Tibial artery (tissue), 4 donors: ENCODE data around the gene C1orf198.

Experiments used
- DNase-seq, 2 donors: peaks; one replicate each; pipeline ENCODE4 v3.0.0-alpha.2; 2019
- H3K27ac ChIP-seq, 2 donors: fragments of 200-600 bp; sonication (generic) in 1 of 2; 1 replicate in 1 of 2; 2 replicates in 1 of 2; pipeline ENCODE4 v1.5.1; 2018 to 2019; ENCODE audit warnings: mild to moderate bottlenecking in 1 of 2
- H3K27me3 ChIP-seq, 2 donors: fragments of 200-600 bp; sonication (generic) in 1 of 2; one replicate each; pipeline versions ENCODE4 v1.5.1 to v1.6.0; 2016 to 2019
- H3K36me3 ChIP-seq, 3 donors: fragments of 200-600 bp; sonication (generic) in 2 of 3; one replicate each; pipeline ENCODE4 v1.5.1; 2016 to 2019; ENCODE audit warnings: mild to moderate bottlenecking in 2 of 3
- H3K4me1 ChIP-seq, 4 donors: fragments of 200-600 bp; sonication (generic) in 2 of 4; 1 replicate in 3 of 4; 2 replicates in 1 of 4; pipeline ENCODE4 v1.5.1; 2016 to 2019
- H3K4me3 ChIP-seq, 2 donors: fragments of 200-600 bp; sonication (generic) in 1 of 2; 1 replicate in 1 of 2; 2 replicates in 1 of 2; pipeline ENCODE4 v1.5.1; 2018 to 2019; ENCODE audit warnings: mild to moderate bottlenecking in 2 of 2
- H3K9me3 ChIP-seq, 3 donors: fragments of 200-600 bp; sonication (generic) in 1 of 3; one replicate each; pipeline ENCODE4 v1.5.1; 2016 to 2019
- CTCF ChIP-seq, 2 experiments: fragments of 200-600 bp in 1 of 2; fragments of 450-650 bp in 1 of 2; IDR thresholded peaks; one replicate each; pipeline ENCODE4 v1.5.1; 2017 to 2019; ENCODE audit warnings: antibody characterized with exemption in 2 of 2, mild to moderate bottlenecking in 1 of 2, moderate library complexity in 1 of 2
- intact Hi-C: fragments of 100-400 bp; cut with DNase I; formaldehyde crosslinking; loops from one replicate; pipeline ENCODE4 v1.15.0; 2023; ENCODE audit warnings: low total_unique reads

Gene C1orf198

GRCh38 chr1:230865062-230865817 is 3.1 kb downstream of the C1orf198 start:
- Histone ChIP-seq H3K4me1 (peaks cover 8 to 76% (median 63%) of the 10 kb centered on the region in 4 donors), H3K4me3 (peak overlapping the region; percentile 83 to 86), H3K27me3 (no peaks in the 10 kb centered on the region), H3K27ac (peak overlapping the region; percentile 89 to 97), H3K9me3 (no peaks in the 10 kb centered on the region), H3K36me3 (no peaks in the 10 kb centered on the region)
- DNase-seq, result no peak
- intact Hi-C loops, result loop anchor here (10.0 kb wide), 1 partner anchor 110 kb away; the partner anchor contains the start of genes ARV1 and TTC13
- TF ChIP-seq CTCF (IDR thresholded peaks at IDR 0.05), result no peak

GRCh38 chr1:230864441-230864840 is 3.9 kb downstream of the C1orf198 start:
- H3K9me3 ChIP-seq, result no peaks in the 10 kb centered on the region
- DNase-seq, result no peak
- peaks cover 8 to 76% (median 67%) of the 10 kb centered on the region in 4 donors for H3K4me1 ChIP-seq
- H3K27ac ChIP-seq, result peak overlapping the region; percentile 89 to 97
- peak overlapping the region; percentile 83 to 86 for H3K4me3 ChIP-seq
- intact Hi-C loops, result loop anchor here (10.0 kb wide), 1 partner anchor 110 kb away; the partner anchor contains the start of genes ARV1 and TTC13
- TF ChIP-seq CTCF (IDR thresholded peaks at IDR 0.05), result no peak
- no peaks in the 10 kb centered on the region for H3K27me3 ChIP-seq
- no peaks in the 10 kb centered on the region for H3K36me3 ChIP-seq

GRCh38 chr1:230863449-230863848 is 4.9 kb downstream of the C1orf198 start:
- intact Hi-C loops, result loop anchor here (10.0 kb wide), 1 partner anchor 111 kb away; the partner anchor contains the start of genes ARV1 and TTC13
- TF ChIP-seq CTCF (IDR thresholded peaks at IDR 0.05), result no peak
- Histone ChIP-seq H3K9me3 (no peaks in the 10 kb centered on the region), H3K27ac (peak overlapping the region; percentile 89 to 97), H3K4me1 (peaks cover 3 to 79% (median 70%) of the 10 kb centered on the region in 4 donors), H3K4me3 (no peak overlapping the region), H3K36me3 (no peaks in the 10 kb centered on the region), H3K27me3 (no peaks in the 10 kb centered on the region)
- peak in 1 of 2 donors; percentile 74 for DNase-seq

GRCh38 chr1:230861970-230862595 is 6.2 kb downstream of the C1orf198 start:
- Histone ChIP-seq H3K9me3 (no peaks in the 10 kb centered on the region), H3K27me3 (no peaks in the 10 kb centered on the region), H3K27ac (peak overlapping the region; percentile 89 to 97), H3K4me3 (no peak overlapping the region), H3K4me1 (peaks cover 3 to 92% (median 82%) of the 10 kb centered on the region in 4 donors), H3K36me3 (no peaks in the 10 kb centered on the region)
- intact Hi-C loops, result loop anchor here (10.0 kb wide), 1 partner anchor 113 kb away; the partner anchor contains the start of genes ARV1 and TTC13
- no peak for TF ChIP-seq CTCF (IDR thresholded peaks at IDR 0.05)
- DNase-seq, result no peak

- no peak for DNase-seq
- Histone ChIP-seq H3K27ac (peak overlapping the region; percentile 89 to 97), H3K4me3 (no peak overlapping the region), H3K9me3 (no peaks in the 10 kb centered on the region), H3K4me1 (peaks cover 3 to 98% (median 87%) of the 10 kb centered on the region in 4 donors), H3K36me3 (no peaks in the 10 kb centered on the region), H3K27me3 (no peaks in the 10 kb centered on the region)
- TF ChIP-seq CTCF (IDR thresholded peaks at IDR 0.05), result no peak
- intact Hi-C loops, result loop anchor here (10.0 kb wide), 1 partner anchor 113 kb away; the partner anchor contains the start of genes ARV1 and TTC13
Observed at GRCh38 chr1:230861489-230861888, 6.8 kb downstream of the C1orf198 start.
